Neural cell (in vitro differentiated cells): ENCODE results near the gene BRF1.

Experiments
- EP300 ChIP-seq: fragments of 450-650 bp; conservative IDR thresholded peaks from 2 replicates; pipeline ENCODE4 v1.6.1; 2014; ENCODE audit warnings: antibody characterized with exemption, mild to moderate bottlenecking, moderate library complexity; ENCODE audit not compliant: poor library complexity, severe bottlenecking
- EZH2 ChIP-seq: fragments of 200-600, 300-800 bp; shearing (Covaris generic), sonication (generic); IDR thresholded peaks from 2 replicates; pipeline ENCODE4 v1.6.1; 2014; ENCODE audit warnings: antibody characterized with exemption, low read length, borderline replicate concordance, mild to moderate bottlenecking; ENCODE audit not compliant: insufficient read depth, poor library complexity, severe bottlenecking
- MXI1 ChIP-seq: fragments of 450-650 bp; conservative IDR thresholded peaks from 2 replicates; pipeline ENCODE4 v1.6.1; 2014; ENCODE audit warnings: antibody characterized with exemption, mild to moderate bottlenecking; ENCODE audit not compliant: poor library complexity, severe bottlenecking
- POLR2AphosphoS5 ChIP-seq: IDR thresholded peaks from 2 replicates; pipeline ENCODE4 v1.6.1; 2012
- RAD21 ChIP-seq: fragments of 450-650 bp; conservative IDR thresholded peaks from 2 replicates; pipeline ENCODE4 v1.6.1; 2014; ENCODE audit warnings: antibody characterized with exemption, mild to moderate bottlenecking, moderate library complexity
- SMC3 ChIP-seq: fragments of 450-650 bp; conservative IDR thresholded peaks from 2 replicates; pipeline ENCODE4 v1.6.1; 2014; ENCODE audit warnings: antibody characterized with exemption, mild to moderate bottlenecking, moderate library complexity; ENCODE audit not compliant: poor library complexity
- TAF1 ChIP-seq: IDR thresholded peaks from 2 replicates; pipeline ENCODE4 v1.6.1; 2012; ENCODE audit warnings: low read depth
- TF ChIP-seq, protein P1 (sequence below): fragments of 450-650 bp; IDR thresholded peaks from 2 replicates; pipeline ENCODE4 v1.5.1; 2014; ENCODE audit warnings: antibody characterized with exemption, mild to moderate bottlenecking, moderate library complexity; ENCODE audit not compliant: poor library complexity, severe bottlenecking
- TF ChIP-seq, protein P2 (sequence below): IDR thresholded peaks from 2 replicates; pipeline ENCODE4 v1.6.1; 2012; ENCODE audit warnings: borderline replicate concordance

DNA sequence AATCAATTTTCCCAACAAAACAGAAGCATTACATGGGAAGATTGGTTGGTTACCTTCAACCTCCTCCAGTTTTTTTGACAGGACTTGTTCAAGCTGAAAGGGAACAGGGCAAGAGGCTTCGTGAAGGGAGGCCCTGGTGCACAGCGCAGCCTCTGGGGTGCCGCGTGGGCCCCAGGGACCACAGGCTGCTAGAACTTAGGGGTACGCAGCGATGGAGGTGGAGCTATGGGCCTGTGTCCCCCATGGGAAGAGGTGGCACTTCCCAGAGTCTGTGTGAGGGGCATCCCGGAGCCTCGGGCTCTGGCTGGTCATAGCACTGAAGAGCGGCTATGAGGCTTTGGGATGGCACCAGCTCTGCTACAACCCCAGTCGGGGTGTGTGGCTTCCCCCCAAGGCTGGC, 74.6 kb downstream of the BRF1 start:
- TF ChIP-seq, protein P1, sequence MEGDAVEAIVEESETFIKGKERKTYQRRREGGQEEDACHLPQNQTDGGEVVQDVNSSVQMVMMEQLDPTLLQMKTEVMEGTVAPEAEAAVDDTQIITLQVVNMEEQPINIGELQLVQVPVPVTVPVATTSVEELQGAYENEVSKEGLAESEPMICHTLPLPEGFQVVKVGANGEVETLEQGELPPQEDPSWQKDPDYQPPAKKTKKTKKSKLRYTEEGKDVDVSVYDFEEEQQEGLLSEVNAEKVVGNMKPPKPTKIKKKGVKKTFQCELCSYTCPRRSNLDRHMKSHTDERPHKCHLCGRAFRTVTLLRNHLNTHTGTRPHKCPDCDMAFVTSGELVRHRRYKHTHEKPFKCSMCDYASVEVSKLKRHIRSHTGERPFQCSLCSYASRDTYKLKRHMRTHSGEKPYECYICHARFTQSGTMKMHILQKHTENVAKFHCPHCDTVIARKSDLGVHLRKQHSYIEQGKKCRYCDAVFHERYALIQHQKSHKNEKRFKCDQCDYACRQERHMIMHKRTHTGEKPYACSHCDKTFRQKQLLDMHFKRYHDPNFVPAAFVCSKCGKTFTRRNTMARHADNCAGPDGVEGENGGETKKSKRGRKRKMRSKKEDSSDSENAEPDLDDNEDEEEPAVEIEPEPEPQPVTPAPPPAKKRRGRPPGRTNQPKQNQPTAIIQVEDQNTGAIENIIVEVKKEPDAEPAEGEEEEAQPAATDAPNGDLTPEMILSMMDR, result no peak
- TF ChIP-seq, protein P2, sequence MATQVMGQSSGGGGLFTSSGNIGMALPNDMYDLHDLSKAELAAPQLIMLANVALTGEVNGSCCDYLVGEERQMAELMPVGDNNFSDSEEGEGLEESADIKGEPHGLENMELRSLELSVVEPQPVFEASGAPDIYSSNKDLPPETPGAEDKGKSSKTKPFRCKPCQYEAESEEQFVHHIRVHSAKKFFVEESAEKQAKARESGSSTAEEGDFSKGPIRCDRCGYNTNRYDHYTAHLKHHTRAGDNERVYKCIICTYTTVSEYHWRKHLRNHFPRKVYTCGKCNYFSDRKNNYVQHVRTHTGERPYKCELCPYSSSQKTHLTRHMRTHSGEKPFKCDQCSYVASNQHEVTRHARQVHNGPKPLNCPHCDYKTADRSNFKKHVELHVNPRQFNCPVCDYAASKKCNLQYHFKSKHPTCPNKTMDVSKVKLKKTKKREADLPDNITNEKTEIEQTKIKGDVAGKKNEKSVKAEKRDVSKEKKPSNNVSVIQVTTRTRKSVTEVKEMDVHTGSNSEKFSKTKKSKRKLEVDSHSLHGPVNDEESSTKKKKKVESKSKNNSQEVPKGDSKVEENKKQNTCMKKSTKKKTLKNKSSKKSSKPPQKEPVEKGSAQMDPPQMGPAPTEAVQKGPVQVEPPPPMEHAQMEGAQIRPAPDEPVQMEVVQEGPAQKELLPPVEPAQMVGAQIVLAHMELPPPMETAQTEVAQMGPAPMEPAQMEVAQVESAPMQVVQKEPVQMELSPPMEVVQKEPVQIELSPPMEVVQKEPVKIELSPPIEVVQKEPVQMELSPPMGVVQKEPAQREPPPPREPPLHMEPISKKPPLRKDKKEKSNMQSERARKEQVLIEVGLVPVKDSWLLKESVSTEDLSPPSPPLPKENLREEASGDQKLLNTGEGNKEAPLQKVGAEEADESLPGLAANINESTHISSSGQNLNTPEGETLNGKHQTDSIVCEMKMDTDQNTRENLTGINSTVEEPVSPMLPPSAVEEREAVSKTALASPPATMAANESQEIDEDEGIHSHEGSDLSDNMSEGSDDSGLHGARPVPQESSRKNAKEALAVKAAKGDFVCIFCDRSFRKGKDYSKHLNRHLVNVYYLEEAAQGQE, result no peak
- no peak for TF ChIP-seq POLR2AphosphoS5
- no peak for TF ChIP-seq EZH2
- no peak for TF ChIP-seq RAD21
- no peak for TF ChIP-seq MXI1
- no peak for TF ChIP-seq SMC3
- TF ChIP-seq EP300, result no peak
- no peak for TF ChIP-seq TAF1
